GM18511 (cell line): ENCODE results near the gene EML5.
A peak's percentile ranks its signal among the peaks of the same experiment; 100 is the strongest.

ENCODE experiments used
- ATAC-seq: cut with Tn5 transposase; IDR thresholded peaks from one replicate; pipeline ENCODE4 v1.9.1; 2021; ENCODE audit warnings: mild to moderate bottlenecking, moderate library complexity; ENCODE audit not compliant: unreplicated experiment

The EML5 gene

GRCh38 chr14:88565427-88565826 lies 227.3 kb downstream of the EML5 start:
- ATAC-seq = no peak

GRCh38 chr14:88563845-88564244 lies 228.9 kb downstream of the EML5 start:
- ATAC-seq = no peak

DNA sequence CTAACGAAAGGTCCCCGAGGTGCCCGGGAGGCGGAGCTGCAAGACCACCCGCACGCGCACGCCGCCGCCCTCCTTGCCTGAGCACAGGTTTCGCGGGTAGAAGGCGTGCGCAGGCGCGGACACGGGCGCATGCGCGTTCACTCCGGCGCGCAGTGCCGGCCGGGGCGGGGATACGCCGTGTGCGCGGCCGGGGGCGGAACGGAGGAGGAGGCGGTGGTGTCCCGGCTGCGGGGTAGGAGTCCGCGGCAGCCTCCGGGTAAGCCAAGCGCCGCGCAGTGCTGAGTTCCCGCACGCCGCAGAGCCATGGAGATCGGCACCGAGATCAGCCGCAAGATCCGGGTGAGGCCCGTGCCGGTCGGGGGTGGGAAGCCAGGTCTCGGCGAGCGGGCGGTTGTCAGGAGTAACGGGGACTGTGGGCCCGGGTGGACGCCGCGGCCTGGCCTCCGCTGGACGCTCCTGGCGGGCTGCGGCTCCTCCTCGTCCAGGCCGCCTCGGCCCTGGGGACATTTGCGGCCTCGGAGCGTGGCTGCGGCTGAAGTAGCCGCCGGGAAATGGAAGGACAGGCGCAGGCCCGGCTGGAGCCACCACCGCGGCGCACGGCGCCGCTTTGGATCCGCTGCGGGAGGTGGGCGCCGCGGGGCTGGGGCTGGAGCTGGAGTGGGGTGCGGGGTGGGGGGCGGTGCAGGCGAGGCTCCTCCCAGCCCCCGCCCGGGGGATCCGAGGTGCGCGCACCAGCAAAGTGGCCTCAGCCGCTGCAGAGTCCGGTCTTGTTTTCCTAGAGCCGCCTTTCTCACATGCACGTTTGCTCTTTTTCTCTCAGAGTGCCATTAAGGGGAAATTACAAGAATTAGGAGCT lies 229.7 kb downstream of the EML5 start, which contains the start of gene ZC3H14:
ZC3H14 (plus strand) TSS at position 207 of the 856 bp plus-strand sequence; CDS start at position 304, 97 bp downstream.
- peak; percentile 95 for ATAC-seq

GRCh38 chr14:88562532-88562830 lies 230.3 kb downstream of the EML5 start:
- ATAC-seq = peak; percentile 17
